K562 (cell line): ENCODE results near the gene TRA2B. TPM values are rescaled to one million over a fixed set of nuclear protein-coding genes. Genes with fewer than 3 reads are reported as not detected.

Source experiments
- ADNP ChIP-seq: fragments of 200-800 bp; sonication (Bioruptor generic); IDR thresholded peaks from 2 replicates; pipeline ENCODE4 v1.6.1; 2016; ENCODE audit warnings: missing genetic modification characterization, missing compliant biosample characterization
- CC2D1A ChIP-seq: fragments of 450-650 bp; IDR thresholded peaks from 2 replicates; pipeline ENCODE4 v1.6.1; 2017; ENCODE audit warnings: mild to moderate bottlenecking
- FOXJ3 ChIP-seq: sonication (generic); formaldehyde crosslinking; IDR thresholded peaks from 2 replicates; pipeline ENCODE4 v1.4.0; 2020; ENCODE audit warnings: mild to moderate bottlenecking, missing genetic modification reagents
- HNRNPL ChIP-seq: fragments of 200-400 bp; formaldehyde crosslinking; IDR thresholded peaks from 2 replicates; pipeline ENCODE4 v1.6.1; 2017; ENCODE audit warnings: low read depth, mild to moderate bottlenecking, low read length
- HNRNPLL ChIP-seq: fragments of 200-400 bp; formaldehyde crosslinking; IDR thresholded peaks from 2 replicates; pipeline ENCODE4 v1.6.1; 2017; ENCODE audit warnings: low read length, low read depth, mild to moderate bottlenecking; ENCODE audit not compliant: poor library complexity, severe bottlenecking
- MAFF ChIP-seq: IDR thresholded peaks from 2 replicates; pipeline ENCODE4 v1.6.1; 2012; ENCODE audit warnings: low read length, improper control_type of control experiment
- POLR3A ChIP-seq: IDR thresholded peaks from 2 replicates; pipeline ENCODE4 v1.6.1; 2011; ENCODE audit warnings: borderline replicate concordance, mild to moderate bottlenecking, moderate library complexity; ENCODE audit not compliant: insufficient read length, insufficient read depth; ENCODE audit errors: extremely low read depth
- RBM34 ChIP-seq: fragments of 200-400 bp; formaldehyde crosslinking; IDR thresholded peaks from 2 replicates; pipeline ENCODE4 v1.6.1; 2018; ENCODE audit warnings: low read length, borderline replicate concordance; ENCODE audit not compliant: insufficient read depth
- SETDB1 ChIP-seq: IDR thresholded peaks from one replicate; pipeline ENCODE4 v1.6.1; 2012; ENCODE audit warnings: low read length, control low read depth, inconsistent platforms
- SREBF2 ChIP-seq: sonication (generic); formaldehyde crosslinking; IDR thresholded peaks from 2 replicates; pipeline ENCODE4 v1.4.0; 2020; ENCODE audit warnings: mild to moderate bottlenecking, missing genetic modification reagents
- TRIM28 ChIP-seq: fragments of 450-650 bp; IDR thresholded peaks from 2 replicates; pipeline ENCODE4 v1.6.1; 2017
- ZBTB17 ChIP-seq: fragments of 450-650 bp; formaldehyde crosslinking; IDR thresholded peaks from 2 replicates; pipeline ENCODE4 v1.4.0; 2020; ENCODE audit warnings: mild to moderate bottlenecking
- ZEB2 ChIP-seq: fragments of 450-650 bp; IDR thresholded peaks from 2 replicates; pipeline ENCODE4 v1.6.1; 2016
- ZNF384 ChIP-seq: IDR thresholded peaks from 2 replicates; pipeline ENCODE4 v1.6.1; 2012; ENCODE audit warnings: low read depth, low read length, improper control_type of control experiment
- ZNF444 ChIP-seq: fragments of 250-450 bp; sonication (Bioruptor Pico); IDR thresholded peaks from 2 replicates; pipeline ENCODE4 v1.4.0; 2020; ENCODE audit warnings: mild to moderate bottlenecking, moderate library complexity
- polyA plus RNA-seq, 8 experiments: library from polyadenylated mRNA; depleted of rRNA in 4 of 8; stranded (reverse) in 5 of 8; unstranded in 3 of 8; fragments of >200 nt; fragmentation: Nextera tagmentation in 2 of 8; fragmentation: Illumina TruSeq in 1 of 8; extraction: Ambion mirVana in 2 of 8; extraction: Trizol in 1 of 8; gene quantifications; 2 replicates each; pipeline versions ENCODE4 v1.2.1 to v1.2.3, GENCODE V29; 2011 to 2014; ENCODE audit warnings: inconsistent platforms in 1 of 8, missing spikeins in 1 of 8
- total RNA-seq, 7 experiments: library from RNA; depleted of rRNA in 6 of 7; stranded (reverse); fragments of >200 nt in 6 of 7; fragmentation: Illumina TruSeq in 2 of 7; extraction: Trizol in 2 of 7; gene quantifications; 2 replicates each; pipeline versions ENCODE4 v1.2.1 to v1.2.3, GENCODE V29; 2011 to 2021; ENCODE audit warnings: low replicate concordance in 1 of 7
- TF ChIP-seq, protein P1 (sequence below): fragments of 450-650 bp; IDR thresholded peaks from one replicate; pipeline ENCODE4 v1.6.1; 2018; ENCODE audit warnings: mild to moderate bottlenecking, moderate library complexity; ENCODE audit not compliant: partially characterized antibody
- TF ChIP-seq, protein P2 (sequence below): sonication (generic); formaldehyde crosslinking; IDR thresholded peaks from 2 replicates; pipeline ENCODE4 v1.8.0; 2023; ENCODE audit warnings: mild to moderate bottlenecking, missing genetic modification reagents
- TF ChIP-seq, protein P3 (sequence below): fragments of 250-450 bp; sonication (Bioruptor Pico); IDR thresholded peaks from 2 replicates; pipeline ENCODE4 v1.5.1; 2021; ENCODE audit warnings: mild to moderate bottlenecking
- TF ChIP-seq, protein P4 (sequence below): fragments of 450-650 bp; IDR thresholded peaks from 2 replicates; pipeline ENCODE4 v1.6.1; 2017; ENCODE audit warnings: mild to moderate bottlenecking, moderate library complexity
- TF ChIP-seq, protein P5 (sequence below), 2 experiments: fragments of 450-650 bp in 1 of 2; IDR thresholded peaks; 2 replicates each; pipeline ENCODE4 v1.6.1; 2011 to 2017; ENCODE audit warnings: low read depth in 2 of 2, antibody characterized with exemption in 1 of 2, borderline replicate concordance in 1 of 2, low read length in 1 of 2, mild to moderate bottlenecking in 1 of 2, mixed read lengths in 1 of 2; ENCODE audit not compliant: control insufficient read depth in 1 of 2

TRA2B gene
- total and polyA plus RNA-seq, 9 of the 15 experiments (the other 6 are each of a cell fraction or from before 2014, with no cell fraction given), result 105 to 411 (median 278) TPM

DNA sequence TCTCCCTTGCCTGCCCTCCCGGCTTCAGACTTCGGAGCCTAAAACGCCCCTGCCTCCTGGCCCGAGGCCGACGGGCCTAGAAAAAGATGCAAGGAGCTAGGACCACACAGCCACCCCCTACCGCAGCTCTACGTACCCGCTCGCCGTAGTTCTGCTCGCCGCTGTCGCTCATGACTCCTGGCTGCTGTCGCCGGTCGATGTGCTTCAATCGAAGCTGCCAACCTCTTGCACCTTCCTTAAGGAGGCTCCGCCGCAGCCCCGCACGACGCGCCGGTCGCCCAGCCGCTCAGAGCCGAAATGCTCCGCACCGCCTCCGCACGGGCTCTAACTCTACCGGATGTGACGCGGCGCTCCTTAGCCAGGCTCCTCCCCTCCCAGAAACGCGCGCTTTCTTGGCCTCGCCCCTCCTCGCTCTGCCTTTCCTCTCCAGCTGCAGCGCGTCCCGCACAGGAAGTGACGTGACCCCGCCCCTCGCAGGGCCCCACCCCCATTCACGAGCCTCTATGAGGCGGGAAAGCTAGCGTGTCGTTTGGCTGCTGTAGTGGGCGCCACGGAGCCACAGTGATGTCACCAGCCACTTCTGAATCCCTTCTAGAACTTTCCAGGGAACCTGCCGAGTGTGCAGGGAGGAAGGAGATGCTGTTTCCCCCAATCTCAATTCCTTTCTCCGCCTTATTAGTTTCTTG, at the start of gene TRA2B (continued):
- TF ChIP-seq TRIM28 (no peak; the same call in 1 of the 2 replicates), SREBF2 (no peak), HNRNPL (peak; percentile 91), HNRNPLL (peak; percentile 80), FOXJ3 (CRISPR knock-in tag) (no peak), MAFF (no peak), ZBTB17 (no peak), POLR3A (no peak), ADNP (tag) (no peak), ZNF384 (no peak), ZNF444 (CRISPR knock-in tag) (no peak), ZEB2 (peak; percentile 56; the same call in 1 of the 2 replicates), RBM34 (no peak), CC2D1A (no peak), SETDB1 (peak; percentile 68)
- TF ChIP-seq, protein P1, sequence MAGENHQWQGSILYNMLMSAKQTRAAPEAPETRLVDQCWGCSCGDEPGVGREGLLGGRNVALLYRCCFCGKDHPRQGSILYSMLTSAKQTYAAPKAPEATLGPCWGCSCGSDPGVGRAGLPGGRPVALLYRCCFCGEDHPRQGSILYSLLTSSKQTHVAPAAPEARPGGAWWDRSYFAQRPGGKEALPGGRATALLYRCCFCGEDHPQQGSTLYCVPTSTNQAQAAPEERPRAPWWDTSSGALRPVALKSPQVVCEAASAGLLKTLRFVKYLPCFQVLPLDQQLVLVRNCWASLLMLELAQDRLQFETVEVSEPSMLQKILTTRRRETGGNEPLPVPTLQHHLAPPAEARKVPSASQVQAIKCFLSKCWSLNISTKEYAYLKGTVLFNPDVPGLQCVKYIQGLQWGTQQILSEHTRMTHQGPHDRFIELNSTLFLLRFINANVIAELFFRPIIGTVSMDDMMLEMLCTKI, result no peak
- TF ChIP-seq, protein P2, sequence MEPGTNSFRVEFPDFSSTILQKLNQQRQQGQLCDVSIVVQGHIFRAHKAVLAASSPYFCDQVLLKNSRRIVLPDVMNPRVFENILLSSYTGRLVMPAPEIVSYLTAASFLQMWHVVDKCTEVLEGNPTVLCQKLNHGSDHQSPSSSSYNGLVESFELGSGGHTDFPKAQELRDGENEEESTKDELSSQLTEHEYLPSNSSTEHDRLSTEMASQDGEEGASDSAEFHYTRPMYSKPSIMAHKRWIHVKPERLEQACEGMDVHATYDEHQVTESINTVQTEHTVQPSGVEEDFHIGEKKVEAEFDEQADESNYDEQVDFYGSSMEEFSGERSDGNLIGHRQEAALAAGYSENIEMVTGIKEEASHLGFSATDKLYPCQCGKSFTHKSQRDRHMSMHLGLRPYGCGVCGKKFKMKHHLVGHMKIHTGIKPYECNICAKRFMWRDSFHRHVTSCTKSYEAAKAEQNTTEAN (CRISPR knock-in tag), result no peak; the same call in 1 of the 2 replicates
- TF ChIP-seq, protein P3, sequence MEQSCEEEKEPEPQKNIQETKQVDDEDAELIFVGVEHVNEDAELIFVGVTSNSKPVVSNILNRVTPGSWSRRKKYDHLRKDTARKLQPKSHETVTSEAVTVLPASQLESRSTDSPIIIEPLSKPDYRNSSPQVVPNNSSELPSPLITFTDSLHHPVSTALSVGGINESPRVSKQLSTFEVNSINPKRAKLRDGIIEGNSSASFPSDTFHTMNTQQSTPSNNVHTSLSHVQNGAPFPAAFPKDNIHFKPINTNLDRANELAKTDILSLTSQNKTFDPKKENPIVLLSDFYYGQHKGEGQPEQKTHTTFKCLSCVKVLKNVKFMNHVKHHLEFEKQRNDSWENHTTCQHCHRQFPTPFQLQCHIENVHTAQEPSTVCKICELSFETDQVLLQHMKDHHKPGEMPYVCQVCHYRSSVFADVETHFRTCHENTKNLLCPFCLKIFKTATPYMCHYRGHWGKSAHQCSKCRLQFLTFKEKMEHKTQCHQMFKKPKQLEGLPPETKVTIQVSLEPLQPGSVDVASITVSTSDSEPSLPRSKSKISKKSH (CRISPR knock-in tag), result no peak
- TF ChIP-seq, protein P4, sequence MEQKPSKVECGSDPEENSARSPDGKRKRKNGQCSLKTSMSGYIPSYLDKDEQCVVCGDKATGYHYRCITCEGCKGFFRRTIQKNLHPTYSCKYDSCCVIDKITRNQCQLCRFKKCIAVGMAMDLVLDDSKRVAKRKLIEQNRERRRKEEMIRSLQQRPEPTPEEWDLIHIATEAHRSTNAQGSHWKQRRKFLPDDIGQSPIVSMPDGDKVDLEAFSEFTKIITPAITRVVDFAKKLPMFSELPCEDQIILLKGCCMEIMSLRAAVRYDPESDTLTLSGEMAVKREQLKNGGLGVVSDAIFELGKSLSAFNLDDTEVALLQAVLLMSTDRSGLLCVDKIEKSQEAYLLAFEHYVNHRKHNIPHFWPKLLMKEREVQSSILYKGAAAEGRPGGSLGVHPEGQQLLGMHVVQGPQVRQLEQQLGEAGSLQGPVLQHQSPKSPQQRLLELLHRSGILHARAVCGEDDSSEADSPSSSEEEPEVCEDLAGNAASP, result no peak
- TF ChIP-seq, protein P5, sequence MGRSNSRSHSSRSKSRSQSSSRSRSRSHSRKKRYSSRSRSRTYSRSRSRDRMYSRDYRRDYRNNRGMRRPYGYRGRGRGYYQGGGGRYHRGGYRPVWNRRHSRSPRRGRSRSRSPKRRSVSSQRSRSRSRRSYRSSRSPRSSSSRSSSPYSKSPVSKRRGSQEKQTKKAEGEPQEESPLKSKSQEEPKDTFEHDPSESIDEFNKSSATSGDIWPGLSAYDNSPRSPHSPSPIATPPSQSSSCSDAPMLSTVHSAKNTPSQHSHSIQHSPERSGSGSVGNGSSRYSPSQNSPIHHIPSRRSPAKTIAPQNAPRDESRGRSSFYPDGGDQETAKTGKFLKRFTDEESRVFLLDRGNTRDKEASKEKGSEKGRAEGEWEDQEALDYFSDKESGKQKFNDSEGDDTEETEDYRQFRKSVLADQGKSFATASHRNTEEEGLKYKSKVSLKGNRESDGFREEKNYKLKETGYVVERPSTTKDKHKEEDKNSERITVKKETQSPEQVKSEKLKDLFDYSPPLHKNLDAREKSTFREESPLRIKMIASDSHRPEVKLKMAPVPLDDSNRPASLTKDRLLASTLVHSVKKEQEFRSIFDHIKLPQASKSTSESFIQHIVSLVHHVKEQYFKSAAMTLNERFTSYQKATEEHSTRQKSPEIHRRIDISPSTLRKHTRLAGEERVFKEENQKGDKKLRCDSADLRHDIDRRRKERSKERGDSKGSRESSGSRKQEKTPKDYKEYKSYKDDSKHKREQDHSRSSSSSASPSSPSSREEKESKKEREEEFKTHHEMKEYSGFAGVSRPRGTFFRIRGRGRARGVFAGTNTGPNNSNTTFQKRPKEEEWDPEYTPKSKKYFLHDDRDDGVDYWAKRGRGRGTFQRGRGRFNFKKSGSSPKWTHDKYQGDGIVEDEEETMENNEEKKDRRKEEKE (IDR thresholded peaks at IDR 0.05; ENCODE audit: borderline replicate concordance in 1 of 2, control insufficient read depth in 1 of 2, low read depth in 2 of 2, low read length in 1 of 2), result peak; percentile 40 to 51; a peak in 1 of 4 replicates
